HepG2 (cell line): ENCODE results near the gene TAOK3. TPM values are rescaled to one million over a fixed set of nuclear protein-coding genes. Genes with fewer than 3 reads are reported as not detected.

Experiments used
- ATF1 ChIP-seq: IDR thresholded peaks from 2 replicates; pipeline ENCODE4 v1.6.1; 2016; ENCODE audit warnings: mild to moderate bottlenecking, control low read depth
- BRCA1 ChIP-seq: sonication (generic); formaldehyde crosslinking; IDR thresholded peaks from 2 replicates; pipeline ENCODE4 v1.4.0; 2020; ENCODE audit warnings: missing genetic modification reagents
- FOXJ3 ChIP-seq: sonication (generic); formaldehyde crosslinking; IDR thresholded peaks from 2 replicates; pipeline ENCODE4 v1.4.0; 2020; ENCODE audit warnings: missing genetic modification reagents, mild to moderate bottlenecking, borderline replicate concordance
- HNF4A ChIP-seq: sonication (generic); formaldehyde crosslinking; IDR thresholded peaks from 2 replicates; pipeline ENCODE4 v1.4.0; 2020; ENCODE audit warnings: missing genetic modification reagents
- HNRNPK ChIP-seq: fragments of 200-400 bp; formaldehyde crosslinking; IDR thresholded peaks from 2 replicates; pipeline ENCODE4 v1.6.1; 2018; ENCODE audit warnings: low read length, low read depth, moderate library complexity, mild to moderate bottlenecking; ENCODE audit not compliant: poor library complexity, severe bottlenecking
- IKZF1 ChIP-seq: fragments of 450-650 bp; IDR thresholded peaks from 2 replicates; pipeline ENCODE4 v1.7.1; 2016
- IRF9 ChIP-seq: sonication (generic); formaldehyde crosslinking; IDR thresholded peaks from 2 replicates; pipeline ENCODE4 v1.8.0; 2022; ENCODE audit warnings: missing genetic modification reagents, mild to moderate bottlenecking, borderline replicate concordance
- SIX1 ChIP-seq: sonication (generic); formaldehyde crosslinking; IDR thresholded peaks from 2 replicates; pipeline ENCODE4 v1.4.0; 2020; ENCODE audit warnings: missing genetic modification reagents, borderline replicate concordance
- TBX2 ChIP-seq: sonication (generic); formaldehyde crosslinking; IDR thresholded peaks from 2 replicates; pipeline ENCODE4 v1.5.0; 2020; ENCODE audit warnings: missing genetic modification reagents, mild to moderate bottlenecking, borderline replicate concordance
- TEAD3 ChIP-seq: optimal IDR thresholded peaks from 2 replicates; pipeline ENCODE3; 2016; ENCODE audit warnings: borderline replicate concordance
- TMF1 ChIP-seq: sonication (generic); formaldehyde crosslinking; IDR thresholded peaks from 2 replicates; pipeline ENCODE4 v1.8.1; 2022; ENCODE audit warnings: low read depth, missing genetic modification reagents
- TOE1 ChIP-seq: sonication (generic); formaldehyde crosslinking; IDR thresholded peaks from 2 replicates; pipeline ENCODE4 v1.4.0; 2020; ENCODE audit warnings: mild to moderate bottlenecking, missing genetic modification reagents
- XBP1 ChIP-seq: sonication (generic); formaldehyde crosslinking; IDR thresholded peaks from 2 replicates; pipeline ENCODE4 v1.5.0; 2020; ENCODE audit warnings: missing genetic modification reagents
- ZNF574 ChIP-seq: sonication (generic); formaldehyde crosslinking; IDR thresholded peaks from 2 replicates; pipeline ENCODE4 v1.4.0; 2020; ENCODE audit warnings: missing genetic modification reagents
- ZNF740 ChIP-seq: sonication (generic); formaldehyde crosslinking; IDR thresholded peaks from 2 replicates; pipeline ENCODE4 v1.4.0; 2020; ENCODE audit warnings: missing genetic modification reagents
- ZSCAN12 ChIP-seq: sonication (generic); formaldehyde crosslinking; IDR thresholded peaks from 2 replicates; pipeline ENCODE4 v1.9.0; 2021; ENCODE audit warnings: mild to moderate bottlenecking, missing genetic modification reagents
- ZSCAN29 ChIP-seq: sonication (generic); formaldehyde crosslinking; conservative IDR thresholded peaks from 2 replicates; pipeline ENCODE4 v1.4.0; 2020; ENCODE audit warnings: mild to moderate bottlenecking, missing genetic modification reagents
- polyA plus RNA-seq, 8 experiments: library from polyadenylated mRNA; depleted of rRNA in 3 of 8; stranded (reverse) in 7 of 8; unstranded in 1 of 8; fragments of >200 nt; fragmentation: Illumina TruSeq in 4 of 8; extraction: Trizol in 4 of 8; gene quantifications; 2 replicates each; pipeline versions ENCODE4 v1.2.1 to v1.2.3, GENCODE V29; 2011 to 2016; ENCODE audit warnings: low read depth in 4 of 8, missing spikeins in 1 of 8, mixed read lengths in 1 of 8; ENCODE audit not compliant: insufficient read depth in 1 of 8
- total RNA-seq, 5 experiments: library from RNA; depleted of rRNA; stranded (reverse); fragments of >200 nt; fragmentation: Illumina TruSeq; extraction: Trizol; gene quantifications; 2 replicates each; pipeline ENCODE4 v1.2.3, GENCODE V29; 2016; ENCODE audit warnings: low read depth in 1 of 5
- TF ChIP-seq, protein P1 (sequence below): IDR thresholded peaks from 2 replicates; pipeline ENCODE4 v1.6.1; 2018; ENCODE audit warnings: missing genetic modification reagents

The TAOK3 gene
- total and polyA plus RNA-seq, 2 of the 13 experiments (the other 11 are each of a cell fraction or from before 2014, with no cell fraction given) = 10.4 to 12.3 TPM

DNA sequence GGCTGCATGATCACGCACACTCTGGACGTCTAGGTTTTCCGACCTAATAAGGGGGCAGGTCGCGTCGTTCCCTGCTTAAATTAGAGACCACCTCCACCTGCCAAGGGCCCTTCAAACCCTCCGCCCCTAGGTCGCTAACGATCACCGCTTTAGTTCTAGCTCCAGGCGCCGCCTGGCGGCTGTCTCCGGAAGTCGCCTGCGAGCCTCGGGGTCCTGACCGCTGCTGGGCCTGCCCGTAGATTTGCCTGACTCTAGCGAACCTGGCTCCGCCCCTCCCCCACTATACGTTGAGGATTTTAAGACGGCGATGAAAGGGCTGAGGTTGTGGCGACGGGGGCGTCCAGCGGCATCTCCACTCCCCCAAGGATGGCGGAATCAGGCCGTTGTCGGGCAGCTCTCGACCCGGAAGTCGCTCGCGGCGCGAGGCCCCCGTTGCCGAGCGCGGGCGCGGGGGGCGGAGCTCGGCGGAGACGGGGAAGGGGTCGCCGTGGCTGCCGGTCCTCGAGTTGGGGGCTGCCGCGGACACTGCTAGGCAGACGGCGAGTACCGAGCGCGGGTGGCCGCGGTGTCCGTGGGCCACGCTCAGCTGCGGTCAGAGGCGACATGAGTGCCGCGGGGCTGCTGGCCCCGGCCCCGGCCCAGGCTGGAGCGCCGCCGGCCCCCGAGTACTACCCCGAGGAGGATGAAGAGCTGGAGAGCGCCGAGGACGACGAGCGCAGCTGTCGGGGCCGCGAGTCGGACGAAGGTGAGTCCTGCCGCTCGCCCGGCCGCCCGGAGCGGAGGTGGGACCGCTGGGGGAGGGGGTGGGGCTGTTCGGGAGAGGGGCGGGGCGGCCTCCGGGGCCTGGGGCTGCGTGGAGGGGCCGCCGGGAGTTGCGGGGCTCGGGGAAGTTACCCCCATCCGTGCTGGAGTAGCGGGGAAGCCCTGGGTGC lies 3.6 kb upstream of the TAOK3 start, which contains the start of gene SUDS3 (continued):
- peak; percentile 56 for TF ChIP-seq TEAD3 (CRISPR knock-in tag)
- peak; percentile 77 for TF ChIP-seq ZNF574 (CRISPR knock-in tag)
- no peak for TF ChIP-seq IKZF1
- no peak for TF ChIP-seq FOXJ3
- no peak for TF ChIP-seq ZSCAN12 (CRISPR knock-in tag)
- 0 out of 2 replicates have a peak, but pooled peaks have one; percentile 46 for TF ChIP-seq ZSCAN29 (CRISPR knock-in tag)
- no peak for TF ChIP-seq ATF1
- 0 out of 2 replicates have a peak, but pooled peaks have one; percentile 15 for TF ChIP-seq ZNF740 (CRISPR knock-in tag)
- TF ChIP-seq IRF9 = peak; percentile 71; the same call in 1 of the 2 replicates
- peak; percentile 65; the same call in 1 of the 2 replicates for TF ChIP-seq TOE1 (CRISPR knock-in tag)
- peak; percentile 65; the same call in 1 of the 2 replicates for TF ChIP-seq TBX2
- TF ChIP-seq SIX1 (CRISPR knock-in tag) = no peak
- TF ChIP-seq BRCA1 = no peak
- TF ChIP-seq XBP1 (CRISPR knock-in tag) = no peak
- no peak for TF ChIP-seq HNF4A (CRISPR knock-in tag)
- TF ChIP-seq, protein P1, sequence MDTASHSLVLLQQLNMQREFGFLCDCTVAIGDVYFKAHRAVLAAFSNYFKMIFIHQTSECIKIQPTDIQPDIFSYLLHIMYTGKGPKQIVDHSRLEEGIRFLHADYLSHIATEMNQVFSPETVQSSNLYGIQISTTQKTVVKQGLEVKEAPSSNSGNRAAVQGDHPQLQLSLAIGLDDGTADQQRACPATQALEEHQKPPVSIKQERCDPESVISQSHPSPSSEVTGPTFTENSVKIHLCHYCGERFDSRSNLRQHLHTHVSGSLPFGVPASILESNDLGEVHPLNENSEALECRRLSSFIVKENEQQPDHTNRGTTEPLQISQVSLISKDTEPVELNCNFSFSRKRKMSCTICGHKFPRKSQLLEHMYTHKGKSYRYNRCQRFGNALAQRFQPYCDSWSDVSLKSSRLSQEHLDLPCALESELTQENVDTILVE (CRISPR knock-in tag) = peak; percentile 94
- TF ChIP-seq HNRNPK = peak; percentile 76
- no peak for TF ChIP-seq TMF1 (CRISPR knock-in tag)
